ENCODE data around the gene RNF212B. TPM values are rescaled to one million over a fixed set of nuclear protein-coding genes. Genes with fewer than 3 reads are reported as not detected.

RNF212B gene
- total RNA-seq, result not detected in 2 replicates

GRCh38 chr14:23237772-23238594 is at the start of gene RNF212B:
Gene RNF212B (plus strand): TSS chr14:23237936. CDS start chr14:23240346, 2,410 bp downstream.

DNA sequence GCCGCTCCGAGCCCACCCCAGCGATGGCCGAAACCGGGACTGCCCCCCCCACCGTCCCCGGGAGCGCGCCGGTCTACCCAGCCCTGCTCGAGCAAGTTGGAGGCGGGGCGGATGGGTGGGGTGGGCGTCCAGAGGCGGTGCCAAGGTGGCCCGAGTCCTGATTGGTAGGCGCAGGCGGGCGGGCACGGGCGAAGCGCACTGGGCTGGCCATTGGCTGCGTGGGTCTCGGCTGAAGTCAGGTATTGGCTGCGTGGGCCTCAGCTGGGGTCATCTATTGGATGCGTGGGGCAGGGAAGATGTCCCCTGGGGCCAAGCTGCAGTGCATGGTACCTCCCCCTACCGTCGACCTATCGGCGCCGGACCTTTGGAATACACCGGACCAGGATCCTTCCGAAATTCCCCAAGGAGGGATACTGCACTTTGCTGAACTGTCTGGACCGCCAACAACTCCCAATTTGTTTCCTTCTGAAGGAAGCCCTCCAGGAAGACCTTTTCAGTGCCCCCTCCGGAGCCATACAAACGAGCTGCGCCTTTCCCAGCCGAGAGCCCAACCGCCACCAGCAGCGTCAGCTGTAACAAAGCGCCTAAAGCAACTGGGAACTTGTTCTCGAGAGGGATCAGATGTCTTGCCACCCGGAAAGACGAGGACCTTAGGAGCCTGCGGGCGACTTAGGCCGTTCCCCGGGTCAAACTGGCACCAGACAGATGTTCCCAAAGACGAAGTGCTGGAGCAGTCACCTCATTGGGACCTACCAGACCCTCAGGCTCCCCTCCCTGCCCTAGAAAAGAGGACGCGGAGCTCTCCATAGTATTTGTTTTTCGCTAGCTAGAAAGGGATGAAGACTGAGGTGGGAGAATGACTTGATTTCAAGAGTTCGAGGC is 48.5 kb downstream of the RNF212B start, which contains the start of gene HOMEZ:
TSS of gene HOMEZ (minus strand) at position 113 of the 882 bp plus-strand sequence. CDS start 180 bp downstream, outside the sequence.

DNA sequence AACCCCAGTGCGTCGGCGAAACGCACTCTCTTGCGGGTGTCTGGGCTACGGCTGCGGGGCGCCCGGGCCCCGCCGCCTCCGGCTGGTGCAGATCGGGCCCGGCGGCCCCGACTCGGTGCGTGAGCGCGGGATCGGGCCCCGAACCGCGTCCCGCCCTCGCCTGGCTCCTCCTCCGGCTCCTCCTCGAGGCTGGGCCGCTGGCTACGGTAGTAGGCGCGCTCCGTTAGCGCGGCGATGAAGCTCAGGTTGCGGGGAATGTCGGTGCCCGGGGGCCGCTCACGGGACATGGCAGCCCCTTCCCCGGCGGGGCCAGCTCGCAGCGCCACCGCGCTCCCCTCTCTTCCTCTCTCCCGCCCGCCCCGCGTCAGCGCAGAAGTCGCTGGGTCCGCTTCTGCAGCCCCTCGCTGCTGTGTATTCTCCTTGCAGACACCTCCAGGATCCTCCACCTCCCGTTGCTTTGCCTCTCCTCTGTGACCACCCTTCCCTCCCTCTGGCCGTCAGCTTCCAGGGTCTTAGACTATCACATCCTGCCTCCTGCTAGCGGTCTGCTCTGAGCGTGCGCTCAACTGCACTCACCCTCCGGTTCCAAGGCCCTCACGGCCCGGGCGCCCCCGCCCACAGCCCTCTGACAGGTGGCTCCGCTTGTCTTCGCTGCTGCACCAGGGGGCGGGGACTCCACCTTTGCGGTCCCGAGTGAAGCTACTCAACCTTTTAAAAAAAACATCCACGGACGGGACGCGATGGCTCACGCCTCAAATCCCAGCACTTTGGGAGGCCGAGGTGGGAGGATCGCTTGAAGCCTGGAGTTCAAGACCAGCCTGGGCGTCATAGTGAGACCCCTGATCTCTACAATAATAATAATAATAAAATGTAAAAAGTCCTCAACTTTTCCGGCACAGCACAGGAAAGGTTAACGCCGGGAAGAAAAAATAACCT is 64.8 kb downstream of the RNF212B start, which contains the start of gene PPP1R3E:
TSS of gene PPP1R3E (minus strand) at position 570 of the 936 bp plus-strand sequence. CDS start at position 287, 283 bp downstream.

DNA sequence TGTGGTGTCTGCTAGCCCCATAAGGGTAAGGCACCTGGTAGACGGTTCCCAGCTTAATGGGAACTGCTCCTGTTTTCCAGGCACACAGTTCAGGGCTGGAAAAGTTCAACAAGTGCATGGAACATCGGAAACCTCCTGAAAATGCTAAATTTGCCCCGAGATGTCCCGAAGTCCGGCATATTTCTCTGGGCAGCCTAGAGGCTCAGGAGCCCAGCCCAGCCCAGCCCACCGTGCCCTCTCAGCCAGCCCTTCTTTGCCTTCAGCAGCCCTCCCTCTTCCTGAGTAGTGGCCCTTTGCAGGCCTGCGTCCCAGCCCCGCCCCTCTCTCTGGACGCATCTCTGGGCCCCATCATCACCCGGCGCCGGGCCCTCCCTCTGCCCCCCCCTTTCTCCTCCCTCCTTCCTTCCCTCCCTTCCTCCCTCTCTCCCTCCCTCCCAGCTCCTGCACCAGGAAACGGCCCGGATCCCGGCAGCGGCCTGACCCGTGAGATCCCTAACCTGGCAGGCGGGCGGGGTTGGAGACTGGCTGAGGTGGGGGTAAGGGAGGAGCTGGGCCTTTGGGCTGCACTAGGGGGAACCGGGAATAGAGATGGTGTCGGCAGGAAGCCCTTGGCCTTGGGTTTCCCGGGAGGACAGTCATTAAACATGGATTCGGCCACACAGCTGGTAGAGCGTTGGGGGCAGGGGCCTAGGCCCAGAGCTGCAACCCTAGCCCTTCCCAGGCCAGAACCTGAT is 68.8 kb downstream of the RNF212B start, which contains the start of gene BCL2L2:
TSS of gene BCL2L2 (plus strand) at position 422 of the 734 bp plus-strand sequence. CDS start 935 bp downstream, outside the sequence.

GRCh38 chr14:23320584-23321571 is 83.1 kb downstream of the RNF212B start, which contains the start of gene PABPN1:
Gene PABPN1 (plus strand): TSS chr14:23321457. CDS start chr14:23321470, 13 bp downstream.

Small RNA genes within 50 kb of the gene (small RNA-seq; reads per million reads assigned to genes)
- gene AL049829.1, result not detected
- not detected for gene RNU6-1046P

Other genes with a start within 250 kb of the RNF212B start
- 22.4 and 23.3 TPM in 2 replicates for gene C14orf93, start 227.8 kb upstream of the RNF212B start, total RNA-seq
- gene PSMB5, start 203.0 kb upstream of the RNF212B start, total RNA-seq, result 157 and 196 TPM in 2 replicates
- gene PSMB11, start 195.7 kb upstream of the RNF212B start, total RNA-seq, result not detected in 2 replicates
- gene CDH24, start 180.4 kb upstream of the RNF212B start, total RNA-seq, result 4.7 and 6.7 TPM in 2 replicates
- gene ACIN1, start 142.8 kb upstream of the RNF212B start, total RNA-seq, result 77.8 and 103 TPM in 2 replicates
- gene C14orf119, start 142.4 kb upstream of the RNF212B start, total RNA-seq, result 32.4 and 34.2 TPM in 2 replicates
- not detected in 2 replicates for gene CIROP, start 132.9 kb upstream of the RNF212B start, total RNA-seq
- not detected in 2 replicates for gene CEBPE, start 118.7 kb upstream of the RNF212B start, total RNA-seq
- 12.2 and 12.7 TPM in 2 replicates for gene SLC7A8, start 54.3 kb upstream of the RNF212B start, total RNA-seq
- gene HOMEZ, start 48.2 kb downstream of the RNF212B start, total RNA-seq, result 9.4 and 12.6 TPM in 2 replicates
- gene PPP1R3E, start 64.9 kb downstream of the RNF212B start, total RNA-seq, result 3.9 and 8.2 TPM in 2 replicates
- 9.8 and 12.6 TPM in 2 replicates for gene BCL2L2, start 68.9 kb downstream of the RNF212B start, total RNA-seq
- 34.1 and 58.1 TPM in 2 replicates for gene PABPN1, start 83.5 kb downstream of the RNF212B start, total RNA-seq
- gene SLC22A17, start 115.0 kb downstream of the RNF212B start, total RNA-seq, result 22.0 and 46.3 TPM in 2 replicates
- 41.6 and 43.8 TPM in 2 replicates for gene EFS, start 127.2 kb downstream of the RNF212B start, total RNA-seq
- gene IL25, start 134.9 kb downstream of the RNF212B start, total RNA-seq, result not detected in 2 replicates
- not detected in 2 replicates for gene CMTM5, start 139.1 kb downstream of the RNF212B start, total RNA-seq
- not detected in 2 replicates for gene MYH6, start 170.3 kb downstream of the RNF212B start, total RNA-seq
- not detected in 2 replicates for gene MYH7, start 197.7 kb downstream of the RNF212B start, total RNA-seq
- 35.2 and 36.5 TPM in 2 replicates for gene NGDN, start 231.8 kb downstream of the RNF212B start, total RNA-seq

All from placental epithelial cell (primary cell).